Measurements from ENCODE around the gene PCDHB10.
"Not testable (repeated sequence)": the region's sequence is repeated elsewhere in the genome, so short reads cannot be mapped to it uniquely, and the experiment has no call there.

Gene PCDHB10

GRCh38 chr5:141234109-141234667 lies 42.0 kb downstream of the PCDHB10 start:
- Histone ChIP-seq H2AFZ (ENCODE audit: low read length) (no peak overlapping the region), H3K4me3 (ENCODE audit: low read length, poor library complexity, severe bottlenecking) (no peak overlapping the region), H3K4me2 (ENCODE audit: low read depth, low read length, poor library complexity, severe bottlenecking) (no peak overlapping the region), H4K20me1 (ENCODE audit: insufficient read depth, low read length, poor library complexity, severe bottlenecking) (no peaks in the 10 kb centered on the region), H3K9ac (ENCODE audit: low read depth, low read length, poor library complexity, severe bottlenecking) (no peak overlapping the region), H3K36me3 (ENCODE audit: insufficient read depth, low read length) (no peaks in the 10 kb centered on the region), H3K9me2 (replicated peaks; ENCODE audit: low read depth, low read length) (no peaks in the 10 kb centered on the region), H3K79me2 (ENCODE audit: insufficient read depth, low read length) (no peaks in the 10 kb centered on the region), H3K27me3 (ENCODE audit: insufficient read depth, low read length, poor library complexity, severe bottlenecking) (no peaks in the 10 kb centered on the region), H3F3A (ENCODE audit: low read depth) (no peaks in the 10 kb centered on the region), H3K9me3 (ENCODE audit: insufficient read depth, low read depth, low read length) (0 out of 2 replicates have a peak, but pooled peaks cover 5% of the 10 kb centered on the region), H3K4me1 (ENCODE audit: insufficient read depth, low read length, poor library complexity, severe bottlenecking) (no peaks in the 10 kb centered on the region)
- TF ChIP-seq CTCF (conservative IDR thresholded peaks at IDR 0.05; ENCODE audit: low read length) (no peak), EZH2phosphoT487 (IDR thresholded peaks at IDR 0.05; ENCODE audit: borderline replicate concordance) (no peak)

GRCh38 chr5:141235922-141236321 lies 43.8 kb downstream of the PCDHB10 start:
- not testable (repeated sequence) for H2AFZ ChIP-seq (ENCODE audit: low read length); H4K20me1 ChIP-seq (ENCODE audit: insufficient read depth, low read length, poor library complexity, severe bottlenecking); H3K9me2 ChIP-seq (replicated peaks; ENCODE audit: low read depth, low read length); H3K36me3 ChIP-seq (ENCODE audit: insufficient read depth, low read length); H3K4me2 ChIP-seq (ENCODE audit: low read depth, low read length, poor library complexity, severe bottlenecking); H3K27me3 ChIP-seq (ENCODE audit: insufficient read depth, low read length, poor library complexity, severe bottlenecking); H3K9me3 ChIP-seq (ENCODE audit: insufficient read depth, low read depth, low read length); H3K4me1 ChIP-seq (ENCODE audit: insufficient read depth, low read length, poor library complexity, severe bottlenecking); H3K4me3 ChIP-seq (ENCODE audit: low read length, poor library complexity, severe bottlenecking); H3K9ac ChIP-seq (ENCODE audit: low read depth, low read length, poor library complexity, severe bottlenecking); H3K79me2 ChIP-seq (ENCODE audit: insufficient read depth, low read length); H3F3A ChIP-seq (ENCODE audit: low read depth)

DNA sequence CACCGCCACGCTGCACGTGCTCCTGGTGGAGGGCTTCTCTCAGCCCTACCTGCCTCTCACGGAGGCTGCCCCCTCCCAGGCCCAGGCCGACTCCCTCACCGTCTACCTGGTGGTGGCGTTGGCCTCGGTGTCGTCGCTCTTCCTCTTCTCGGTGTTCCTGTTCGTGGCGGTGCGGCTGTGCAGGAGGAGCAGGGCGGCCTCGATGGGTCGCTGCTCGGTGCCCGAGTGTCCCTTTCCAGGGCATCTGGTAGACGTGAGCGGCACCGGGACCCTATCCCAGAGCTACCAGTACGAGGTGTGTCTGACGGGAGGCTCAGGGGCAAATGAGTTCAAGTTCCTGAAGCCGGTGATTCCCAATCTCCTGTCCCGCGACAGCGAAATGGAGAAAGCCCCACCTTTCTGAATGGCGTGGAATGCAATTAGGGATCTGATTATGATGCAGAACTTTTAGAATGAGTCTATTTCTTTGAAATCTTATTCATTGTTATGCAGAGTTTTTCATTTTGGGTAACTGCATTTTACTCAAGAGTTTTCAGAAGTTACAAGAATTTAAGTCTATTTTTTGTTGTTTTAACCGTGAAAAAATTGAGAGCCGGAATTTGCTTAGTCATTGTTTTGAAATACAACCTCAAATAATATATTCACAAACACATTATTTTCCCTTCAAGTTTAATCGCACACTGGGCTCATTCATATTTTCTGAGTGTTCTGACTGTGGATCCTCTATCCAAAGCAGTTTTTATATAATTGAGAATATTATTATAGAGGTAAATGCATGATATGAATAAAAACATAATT lies 44.6 kb downstream of the PCDHB10 start:
- Histone ChIP-seq H3K4me2 (ENCODE audit: low read depth, low read length, poor library complexity, severe bottlenecking) (no peak overlapping the region), H2AFZ (ENCODE audit: low read length) (no peak overlapping the region), H3K9me3 (ENCODE audit: insufficient read depth, low read depth, low read length) (no peaks in the 10 kb centered on the region; the same call in 1 of the 2 replicates), H3K79me2 (ENCODE audit: insufficient read depth, low read length) (no peaks in the 10 kb centered on the region), H3F3A (ENCODE audit: low read depth) (no peaks in the 10 kb centered on the region), H3K4me3 (ENCODE audit: low read length, poor library complexity, severe bottlenecking) (no peak overlapping the region), H3K9me2 (replicated peaks; ENCODE audit: low read depth, low read length) (no peaks in the 10 kb centered on the region), H3K4me1 (ENCODE audit: insufficient read depth, low read length, poor library complexity, severe bottlenecking) (no peaks in the 10 kb centered on the region), H3K36me3 (ENCODE audit: insufficient read depth, low read length) (no peaks in the 10 kb centered on the region), H3K9ac (ENCODE audit: low read depth, low read length, poor library complexity, severe bottlenecking) (no peak overlapping the region), H3K27me3 (ENCODE audit: insufficient read depth, low read length, poor library complexity, severe bottlenecking) (no peaks in the 10 kb centered on the region), H4K20me1 (ENCODE audit: insufficient read depth, low read length, poor library complexity, severe bottlenecking) (no peaks in the 10 kb centered on the region)
- TF ChIP-seq CTCF (conservative IDR thresholded peaks at IDR 0.05; ENCODE audit: low read length) = no peak

- TF ChIP-seq CTCF (conservative IDR thresholded peaks at IDR 0.05; ENCODE audit: low read length) = no peak
- TF ChIP-seq EZH2phosphoT487 (IDR thresholded peaks at IDR 0.05; ENCODE audit: borderline replicate concordance) = no peak
- Histone ChIP-seq H2AFZ (ENCODE audit: low read length) (no peak overlapping the region), H3K27me3 (ENCODE audit: insufficient read depth, low read length, poor library complexity, severe bottlenecking) (no peaks in the 10 kb centered on the region), H3K9ac (ENCODE audit: low read depth, low read length, poor library complexity, severe bottlenecking) (no peak overlapping the region), H3K9me2 (replicated peaks; ENCODE audit: low read depth, low read length) (no peaks in the 10 kb centered on the region), H4K20me1 (ENCODE audit: insufficient read depth, low read length, poor library complexity, severe bottlenecking) (no peaks in the 10 kb centered on the region), H3K36me3 (ENCODE audit: insufficient read depth, low read length) (no peaks in the 10 kb centered on the region), H3K9me3 (ENCODE audit: insufficient read depth, low read depth, low read length) (peaks cover 4% of the 10 kb centered on the region), H3K4me3 (ENCODE audit: low read length, poor library complexity, severe bottlenecking) (no peak overlapping the region), H3K79me2 (ENCODE audit: insufficient read depth, low read length) (no peaks in the 10 kb centered on the region), H3K4me2 (ENCODE audit: low read depth, low read length, poor library complexity, severe bottlenecking) (no peak overlapping the region), H3K4me1 (ENCODE audit: insufficient read depth, low read length, poor library complexity, severe bottlenecking) (no peaks in the 10 kb centered on the region), H3F3A (ENCODE audit: low read depth) (no peaks in the 10 kb centered on the region)
Observed at GRCh38 chr5:141241496-141241895, 49.3 kb downstream of the PCDHB10 start.
